Measurements from ENCODE around the gene NUCKS1.
A peak's percentile ranks its signal among the peaks of the same experiment; 100 is the strongest.

Gene NUCKS1

GRCh38 chr1:205719015-205719414 lies 31.0 kb downstream of the NUCKS1 start:
- no peak for DNase-seq (ENCODE audit: low read depth)
- TF ChIP-seq CTCF (IDR thresholded peaks at IDR 0.05; ENCODE audit: insufficient read depth, low read depth, low read length, missing control alignments): no peak
- no peak overlapping the region for H3K4me3 ChIP-seq (ENCODE audit: low read depth, low read length)

- no peak overlapping the region for H3K4me3 ChIP-seq (ENCODE audit: low read depth, low read length)
- no peak for TF ChIP-seq CTCF (IDR thresholded peaks at IDR 0.05; ENCODE audit: insufficient read depth, low read depth, low read length, missing control alignments)
- DNase-seq (ENCODE audit: low read depth): no peak
Observed at GRCh38 chr1:205716371-205717132, 33.4 kb downstream of the NUCKS1 start.

- H3K4me3 ChIP-seq (ENCODE audit: low read depth, low read length): no peak overlapping the region
- no peak for TF ChIP-seq CTCF (IDR thresholded peaks at IDR 0.05; ENCODE audit: insufficient read depth, low read depth, low read length, missing control alignments)
- no peak for DNase-seq (ENCODE audit: low read depth)
Observed at GRCh38 chr1:205715628-205716027, 34.4 kb downstream of the NUCKS1 start.

GRCh38 chr1:205714906-205715246 lies 35.1 kb downstream of the NUCKS1 start:
- DNase-seq (ENCODE audit: low read depth): no peak
- H3K4me3 ChIP-seq (ENCODE audit: low read depth, low read length): no peak overlapping the region
- no peak for TF ChIP-seq CTCF (IDR thresholded peaks at IDR 0.05; ENCODE audit: insufficient read depth, low read depth, low read length, missing control alignments)

- TF ChIP-seq CTCF (IDR thresholded peaks at IDR 0.05; ENCODE audit: insufficient read depth, low read depth, low read length, missing control alignments): no peak
- no peak overlapping the region for H3K4me3 ChIP-seq (ENCODE audit: low read depth, low read length)
- no peak for DNase-seq (ENCODE audit: low read depth)
Observed at GRCh38 chr1:205714190-205714905, 35.6 kb downstream of the NUCKS1 start.

- TF ChIP-seq CTCF (IDR thresholded peaks at IDR 0.05; ENCODE audit: insufficient read depth, low read depth, low read length, missing control alignments): peak; percentile 81
- peak; percentile 85 for DNase-seq (ENCODE audit: low read depth)
- H3K4me3 ChIP-seq (ENCODE audit: low read depth, low read length): no peak overlapping the region
Observed at GRCh38 chr1:205711105-205712048, 38.6 kb downstream of the NUCKS1 start.
